Kidney epithelial cell (primary cell): Measurements from ENCODE around the gene STK32B. TPM values are rescaled to one million over a fixed set of nuclear protein-coding genes. Genes with fewer than 3 reads are reported as not detected.

ENCODE experiments used
- total RNA-seq: library from RNA; depleted of rRNA; stranded (reverse); fragments of >200 nt; gene quantifications from 2 replicates; pipeline ENCODE4 v1.2.3, GENCODE V29; 2015

Gene STK32B
- total RNA-seq, 1 donor from 2014 or later: 3.6 TPM

Other genes with a start within 250 kb of the STK32B start
- gene MSX1, start 191.8 kb upstream of the STK32B start, total RNA-seq: 1.0 and 1.6 TPM in 2 replicates
- gene CYTL1, start 32.0 kb upstream of the STK32B start, total RNA-seq: 8.2 and 9.4 TPM in 2 replicates